RWPE1 (cell line): Measurements from ENCODE around the gene SEL1L2.

Experiments
- CTCF ChIA-PET: fragments of 350-600 bp; sonication (Branson Sonifier 250); formaldehyde crosslinking; extraction: SDS; loops from one replicate; lab custom pipeline; 2021; lab: Yijun Ruan, JAX
- POLR2A ChIA-PET: fragments of 400-600 bp; formaldehyde crosslinking; extraction: SDS; loops from one replicate; lab custom pipeline; 2020; ENCODE audit warnings: antibody characterized with exemption; ENCODE audit not compliant: low non-redundant PET; lab: Yijun Ruan, JAX
- DNase-seq: peaks from one replicate; pipeline ENCODE4 v3.0.0; 2012; ENCODE audit warnings: low spot score
- H3K27ac ChIP-seq: fragments of 450-650 bp; 2 replicates; pipeline ENCODE4 v1.5.1; 2017
- CTCF ChIP-seq: fragments of 450-650 bp; conservative IDR thresholded peaks from 2 replicates; pipeline ENCODE4 v1.5.1; 2017; ENCODE audit warnings: low read depth, mild to moderate bottlenecking

The SEL1L2 gene

GRCh38 chr20:13936781-13937576 is 53.4 kb downstream of the SEL1L2 start:
- CTCF ChIA-PET: no interaction called here
- no peak for TF ChIP-seq CTCF

GRCh38 chr20:13934992-13935894 is 55.2 kb downstream of the SEL1L2 start:
- TF ChIP-seq CTCF: no peak
- CTCF ChIA-PET: interaction anchor here (0.6 kb wide), 1 partner anchor 484 kb away, joined by 3 read pairs; no protein-coding TSS in a partner anchor
- POLR2A ChIA-PET: no interaction called here
- DNase-seq: no peak
- H3K27ac ChIP-seq: no peak overlapping the region

More at GRCh38 chr20:13936781-13937576, 53.4 kb downstream of the SEL1L2 start:
- POLR2A ChIA-PET: no interaction called here
- DNase-seq: no peak
- no peak overlapping the region for H3K27ac ChIP-seq

GRCh38 chr20:13930281-13930680 is 60.1 kb downstream of the SEL1L2 start:
- POLR2A ChIA-PET: no interaction called here
- CTCF ChIA-PET: no interaction called here
- no peak overlapping the region for H3K27ac ChIP-seq
- TF ChIP-seq CTCF: no peak
- peak; percentile 23 for DNase-seq

GRCh38 chr20:13929836-13930235 is 60.6 kb downstream of the SEL1L2 start:
- no peak overlapping the region for H3K27ac ChIP-seq
- DNase-seq: no peak
- CTCF ChIA-PET: interaction anchor here (1.0 kb wide), 1 partner anchor 21 kb away, joined by 7 read pairs; no protein-coding TSS in a partner anchor
- POLR2A ChIA-PET: no interaction called here
- no peak for TF ChIP-seq CTCF

GRCh38 chr20:13928901-13929300 is 61.5 kb downstream of the SEL1L2 start:
- DNase-seq: no peak
- no peak for TF ChIP-seq CTCF
- CTCF ChIA-PET: interaction anchor here (1.0 kb wide), 1 partner anchor 20 kb away, joined by 7 read pairs; no protein-coding TSS in a partner anchor
- POLR2A ChIA-PET: no interaction called here
- no peak overlapping the region for H3K27ac ChIP-seq

GRCh38 chr20:13927171-13927570 is 63.2 kb downstream of the SEL1L2 start:
- TF ChIP-seq CTCF: no peak
- no peak for DNase-seq
- H3K27ac ChIP-seq: no peak overlapping the region
- CTCF ChIA-PET: no interaction called here
- POLR2A ChIA-PET: no interaction called here
